GM12865 (cell line): ENCODE results near the gene AHR.

ENCODE experiments used
- DNase-seq: peaks from one replicate; pipeline ENCODE4 v3.0.0; 2010; ENCODE audit warnings: low read depth
- H3K4me3 ChIP-seq: 2 replicates; pipeline ENCODE4 v1.5.1; 2011; ENCODE audit warnings: mild to moderate bottlenecking, low read depth, low read length, control low read depth
- CTCF ChIP-seq: IDR thresholded peaks from 2 replicates; pipeline ENCODE4 v1.5.1; 2011; ENCODE audit warnings: low read length, control low read depth, low read depth, inconsistent platforms; ENCODE audit not compliant: insufficient read depth; ENCODE audit errors: missing control alignments

The AHR gene

DNA sequence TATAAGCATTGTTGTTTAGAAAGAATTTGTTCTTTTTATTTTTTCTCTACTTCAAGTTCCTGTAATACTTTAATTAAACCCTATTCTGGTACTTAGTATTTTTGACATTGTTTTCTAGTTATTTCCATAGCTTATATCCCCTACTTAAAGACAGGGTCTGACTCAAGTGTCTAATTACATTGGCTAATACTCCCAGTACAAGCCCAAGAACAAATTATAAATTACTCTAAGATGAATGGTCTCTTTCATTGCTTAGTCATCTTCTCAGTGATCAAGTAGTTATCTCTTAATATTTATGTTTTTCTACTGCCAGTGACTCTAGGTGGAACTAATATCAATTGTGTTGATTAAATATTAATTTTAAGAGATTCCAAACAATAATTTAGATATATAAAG, 21.6 kb downstream of the AHR start:
- no peak for DNase-seq
- TF ChIP-seq CTCF = no peak
- no peak overlapping the region for H3K4me3 ChIP-seq

DNA sequence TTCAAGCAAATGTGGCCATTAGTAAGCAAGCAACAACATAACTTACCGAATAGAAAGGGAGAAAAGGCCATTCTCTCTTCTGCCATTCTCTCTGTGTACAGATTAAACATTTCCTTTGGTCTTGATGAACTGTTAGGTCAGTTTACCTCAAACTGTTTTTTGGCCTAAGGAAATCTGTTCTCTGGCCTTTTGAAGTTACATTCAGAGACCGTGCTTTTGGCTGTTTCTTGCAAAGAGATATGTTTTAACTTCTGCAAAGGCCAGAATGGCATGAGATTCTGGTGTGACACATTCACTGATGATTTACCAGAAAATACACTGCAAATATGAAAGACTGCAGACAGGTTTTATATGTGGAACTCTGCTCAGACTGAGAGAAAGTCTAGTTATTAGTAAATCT, 22.2 kb downstream of the AHR start:
- TF ChIP-seq CTCF = no peak
- no peak for DNase-seq
- H3K4me3 ChIP-seq = no peak overlapping the region

- no peak for DNase-seq
- no peak for TF ChIP-seq CTCF
- no peak overlapping the region for H3K4me3 ChIP-seq
Measured at GRCh38 chr7:17325364-17325763, 26.9 kb downstream of the AHR start.

DNA sequence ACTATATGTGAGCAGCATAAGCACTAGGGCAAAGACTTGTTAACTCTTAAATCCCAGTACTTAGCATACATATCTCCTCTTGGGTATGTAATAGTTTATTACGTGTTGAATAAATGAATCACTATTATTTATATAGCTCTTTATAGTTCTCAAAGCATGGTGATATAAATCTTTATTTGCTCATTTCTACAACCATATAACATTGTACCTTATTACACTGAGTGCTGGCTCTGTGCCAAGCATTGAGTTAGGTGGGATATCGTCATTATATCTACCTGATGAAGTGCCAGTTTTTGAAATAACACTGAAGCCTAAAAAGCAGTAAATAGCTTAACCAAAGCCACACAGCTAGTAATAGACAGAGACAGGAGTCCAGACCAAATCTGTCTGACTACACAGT, 27.9 kb downstream of the AHR start:
- no peak overlapping the region for H3K4me3 ChIP-seq
- no peak for TF ChIP-seq CTCF
- DNase-seq = no peak

GRCh38 chr7:17328641-17329040, 30.2 kb downstream of the AHR start:
- TF ChIP-seq CTCF = no peak
- H3K4me3 ChIP-seq = no peak overlapping the region
- DNase-seq = no peak

- H3K4me3 ChIP-seq = no peak overlapping the region
- TF ChIP-seq CTCF = no peak
- DNase-seq = no peak
Measured at GRCh38 chr7:17329440-17329839, 31.0 kb downstream of the AHR start.

DNA sequence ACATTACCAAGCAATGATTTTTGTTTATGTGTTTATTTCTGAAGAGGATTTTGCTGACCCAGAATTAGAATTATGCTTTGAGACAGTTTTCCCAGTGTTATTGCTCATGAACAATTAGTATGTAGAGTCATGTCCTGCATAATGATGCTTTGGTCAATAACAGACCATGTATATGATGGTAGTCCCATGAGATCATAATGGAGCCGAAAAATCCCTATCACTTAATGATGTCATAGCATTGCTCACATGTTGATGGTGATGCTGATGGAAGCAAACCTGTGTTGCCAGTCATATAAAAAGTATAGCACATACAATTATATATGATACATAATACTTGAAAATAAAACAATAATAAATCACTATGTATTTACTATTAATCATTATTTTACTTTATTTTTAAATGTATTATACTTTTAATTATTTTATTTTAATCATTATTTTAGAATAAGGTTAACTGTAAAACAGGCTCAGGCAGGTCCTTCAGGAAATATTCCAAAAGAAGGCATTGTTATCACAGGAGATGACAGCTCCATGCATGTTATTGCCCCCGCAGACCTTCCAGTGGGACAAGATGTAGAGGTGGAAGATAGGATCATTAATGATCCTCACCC, 33.5 kb downstream of the AHR start:
- DNase-seq = no peak
- H3K4me3 ChIP-seq = no peak overlapping the region
- TF ChIP-seq CTCF = no peak
